ENCODE data around the gene MUSTN1. TPM values are rescaled to one million over a fixed set of nuclear protein-coding genes. Genes with fewer than 3 reads are reported as not detected.

The MUSTN1 gene
- total and polyA plus RNA-seq, 3 donors from 2014 or later = 3.5 to 21.7 (median 3.6) TPM

- Histone ChIP-seq H3K27me3 (no peaks in the 10 kb centered on the region), H3K4me3 (no peak overlapping the region), H3K4me1 (no peaks in the 10 kb centered on the region), H3K9me3 (no peaks in the 10 kb centered on the region), H3K27ac (no peak overlapping the region), H3K36me3 (ENCODE audit: low read depth, missing control alignments) (no peaks in the 10 kb centered on the region)
- intact Hi-C loops (cut with DNase I; ENCODE audit: low total_unique reads) = no loop called here
- DNase-seq = no peak
- TF ChIP-seq CTCF (IDR thresholded peaks at IDR 0.05) (no peak), POLR2A (IDR thresholded peaks at IDR 0.05) (no peak)
- WGBS, 2 donors = 87 to 91% methylated on average over 4 of the region's 4 CpGs
Observed at GRCh38 chr3:52879581-52879980, 44.8 kb upstream of the MUSTN1 start.

- DNase-seq = no peak
- H3K9me3 ChIP-seq = no peaks in the 10 kb centered on the region
- H3K4me1 ChIP-seq = no peaks in the 10 kb centered on the region
- H3K36me3 ChIP-seq (ENCODE audit: low read depth, missing control alignments) = no peaks in the 10 kb centered on the region
- intact Hi-C loops (cut with DNase I; ENCODE audit: low total_unique reads) = no loop called here
- no peak overlapping the region for H3K27ac ChIP-seq
- H3K4me3 ChIP-seq = no peak overlapping the region
- WGBS, 2 donors = 74 to 90% methylated on average over 4 of the region's 4 CpGs
- no peak for TF ChIP-seq CTCF (IDR thresholded peaks at IDR 0.05)
- no peak for TF ChIP-seq POLR2A (IDR thresholded peaks at IDR 0.05)
- H3K27me3 ChIP-seq = no peaks in the 10 kb centered on the region
Observed at GRCh38 chr3:52879090-52879489, 44.3 kb upstream of the MUSTN1 start.

- no peak for TF ChIP-seq CTCF (IDR thresholded peaks at IDR 0.05)
- no peak for TF ChIP-seq POLR2A (IDR thresholded peaks at IDR 0.05)
- H3K4me3 ChIP-seq = no peak overlapping the region
- no peaks in the 10 kb centered on the region for H3K4me1 ChIP-seq
- intact Hi-C loops (cut with DNase I; ENCODE audit: low total_unique reads) = no loop called here
- H3K36me3 ChIP-seq (ENCODE audit: low read depth, missing control alignments) = no peaks in the 10 kb centered on the region
- no peak for DNase-seq
- WGBS, 2 donors = 92 to 96% methylated on average over 3 of the region's 3 CpGs
- no peak overlapping the region for H3K27ac ChIP-seq
- H3K27me3 ChIP-seq = no peaks in the 10 kb centered on the region
- no peaks in the 10 kb centered on the region for H3K9me3 ChIP-seq
Observed at GRCh38 chr3:52877085-52877484, 42.3 kb upstream of the MUSTN1 start.

GRCh38 chr3:52874864-52875587, 40.2 kb upstream of the MUSTN1 start:
- no peaks in the 10 kb centered on the region for H3K9me3 ChIP-seq
- TF ChIP-seq CTCF (IDR thresholded peaks at IDR 0.05) = no peak
- no peak for TF ChIP-seq POLR2A (IDR thresholded peaks at IDR 0.05)
- WGBS, 2 donors = 52 to 69% methylated on average over 9 of the region's 9 CpGs
- H3K27me3 ChIP-seq = no peaks in the 10 kb centered on the region
- no peaks in the 10 kb centered on the region for H3K36me3 ChIP-seq (ENCODE audit: low read depth, missing control alignments)
- H3K27ac ChIP-seq = no peak overlapping the region
- H3K4me3 ChIP-seq = no peak overlapping the region
- H3K4me1 ChIP-seq = no peaks in the 10 kb centered on the region
- no peak for DNase-seq
- intact Hi-C loops (cut with DNase I; ENCODE audit: low total_unique reads) = no loop called here

- H3K27ac ChIP-seq = no peak overlapping the region
- WGBS, 2 donors = 85 to 96% methylated on average over 5 of the region's 5 CpGs
- intact Hi-C loops (cut with DNase I; ENCODE audit: low total_unique reads) = no loop called here
- no peaks in the 10 kb centered on the region for H3K27me3 ChIP-seq
- H3K9me3 ChIP-seq = no peaks in the 10 kb centered on the region
- H3K36me3 ChIP-seq (ENCODE audit: low read depth, missing control alignments) = no peaks in the 10 kb centered on the region
- no peak for DNase-seq
- TF ChIP-seq CTCF (IDR thresholded peaks at IDR 0.05) (no peak), POLR2A (IDR thresholded peaks at IDR 0.05) (no peak)
- H3K4me1 ChIP-seq = no peaks in the 10 kb centered on the region
- H3K4me3 ChIP-seq = no peak overlapping the region
Observed at GRCh38 chr3:52874160-52874701, 39.4 kb upstream of the MUSTN1 start.

Measured in testis (tissue), 3 donors.